CD4-positive, CD25-positive, alpha-beta regulatory T cell (primary cell): ENCODE data around the gene CEP85. TPM values are rescaled to one million over a fixed set of nuclear protein-coding genes. Genes with fewer than 3 reads are reported as not detected.

Experiments
- ATAC-seq, 2 donors: fragments of 150-1000 bp; cut with Tn5 transposase; one replicate each; pipeline ENCODE4 v1.10.0; 2021; ENCODE audit warnings: low read depth in 2 of 2, moderate number of reproducible peaks in 2 of 2, moderate library complexity in 1 of 2
- DNase-seq, 3 donors: peaks; one replicate each; pipeline versions ENCODE4 v3.0.0 to v3.0.0-alpha.2; 2012 to 2022; ENCODE audit warnings: mixed read lengths in 1 of 3
- H3K27ac ChIP-seq: one replicate; pipeline ENCODE4 v1.7.0; 2013; ENCODE audit warnings: mild to moderate bottlenecking, low read length; ENCODE audit not compliant: insufficient read depth, poor library complexity, severe bottlenecking
- H3K27me3 ChIP-seq: one replicate; pipeline ENCODE4 v1.7.0; 2013; ENCODE audit warnings: low read length; ENCODE audit not compliant: control insufficient read depth, insufficient read depth
- H3K36me3 ChIP-seq: one replicate; pipeline ENCODE4 v1.7.0; 2013; ENCODE audit warnings: mild to moderate bottlenecking, low read length, moderate library complexity; ENCODE audit not compliant: control insufficient read depth, insufficient read depth
- H3K4me1 ChIP-seq: 2 replicates; pipeline ENCODE4 v1.7.0; 2013; ENCODE audit warnings: mild to moderate bottlenecking, low read length; ENCODE audit not compliant: insufficient read depth, control insufficient read depth, poor library complexity, severe bottlenecking
- H3K4me3 ChIP-seq: one replicate; pipeline ENCODE4 v1.7.0; 2013; ENCODE audit warnings: low read depth, mild to moderate bottlenecking, low read length, moderate library complexity
- H3K9me3 ChIP-seq, 2 experiments: 1 replicate in 1 of 2; 2 replicates in 1 of 2; pipeline ENCODE4 v1.7.0; 2013; ENCODE audit warnings: low read length in 2 of 2, mild to moderate bottlenecking in 1 of 2, moderate library complexity in 1 of 2; ENCODE audit not compliant: control insufficient read depth in 2 of 2
- H3K27ac Mint-ChIP-seq, 3 donors: one replicate each; pipeline ENCODE4 v1.8.0; 2020 to 2022; ENCODE audit warnings: mild to moderate bottlenecking in 3 of 3, mixed read lengths in 3 of 3, moderate library complexity in 2 of 3
- H3K27me3 Mint-ChIP-seq: one replicate; pipeline ENCODE4 v1.8.0; 2022; ENCODE audit warnings: mild to moderate bottlenecking, mixed read lengths
- H3K36me3 Mint-ChIP-seq: one replicate; pipeline ENCODE4 v1.8.0; 2020; ENCODE audit warnings: mixed read lengths
- H3K4me1 Mint-ChIP-seq, 4 donors: one replicate each; pipeline ENCODE4 v1.8.0; 2020 to 2022; ENCODE audit warnings: mixed read lengths in 4 of 4, mild to moderate bottlenecking in 1 of 4
- H3K4me3 Mint-ChIP-seq, 4 donors: one replicate each; pipeline ENCODE4 v1.8.0; 2020 to 2022; ENCODE audit warnings: mild to moderate bottlenecking in 4 of 4, mixed read lengths in 4 of 4, moderate library complexity in 3 of 4
- H3K9me3 Mint-ChIP-seq, 7 donors: one replicate each; pipeline ENCODE4 v1.8.0; 2020 to 2022; ENCODE audit warnings: mixed read lengths in 7 of 7, mild to moderate bottlenecking in 3 of 7, moderate library complexity in 2 of 7
- polyA plus RNA-seq, 4 donors: library from polyadenylated mRNA; unstranded; fragments of 300-500 nt; fragmentation: Illumina TruSeq; gene quantifications; one replicate each; pipeline ENCODE4 v1.2.3, GENCODE V29; 2021
- total RNA-seq: library from RNA; stranded (reverse); gene quantifications from one replicate; pipeline ENCODE4 v1.2.3, GENCODE V29; 2022

The CEP85 gene
- total and polyA plus RNA-seq, 5 donors from 2014 or later: 6.5 to 18.0 (median 8.6) TPM

DNA sequence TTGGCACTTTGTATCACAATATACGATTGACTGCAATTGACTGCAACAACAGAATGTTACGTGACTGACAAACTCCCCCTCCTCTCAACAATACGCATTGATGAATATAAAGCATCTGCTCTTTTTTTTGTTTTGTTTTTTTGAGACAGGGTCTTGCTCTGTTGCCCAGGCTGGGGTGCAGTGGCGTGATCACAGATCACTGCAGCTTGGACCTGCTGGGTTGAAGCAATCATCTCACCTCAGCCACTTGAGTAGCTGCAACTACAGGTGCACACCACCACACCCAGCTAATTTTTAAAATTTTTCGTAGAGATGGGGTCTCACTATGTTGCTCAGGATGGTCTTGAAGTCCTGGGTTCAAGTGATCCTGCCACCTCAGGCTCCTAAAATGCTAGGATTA lies 21.3 kb upstream of the CEP85 start:
- peaks cover 10% of the 10 kb centered on the region for H3K27me3 Mint-ChIP-seq
- no peaks in the 10 kb centered on the region for H3K4me1 ChIP-seq
- no peaks in the 10 kb centered on the region for H3K36me3 Mint-ChIP-seq
- DNase-seq (no peak), ATAC-seq (no peak)
- no peak overlapping the region for H3K27ac ChIP-seq
- no peak overlapping the region for H3K4me3 ChIP-seq
- H3K9me3 ChIP-seq: no peaks in the 10 kb centered on the region
- H3K27me3 ChIP-seq: no peaks in the 10 kb centered on the region
- H3K4me3 Mint-ChIP-seq: no peak overlapping the region
- H3K9me3 Mint-ChIP-seq: no peaks in the 10 kb centered on the region
- no peaks in the 10 kb centered on the region for H3K36me3 ChIP-seq
- no peaks in the 10 kb centered on the region for H3K4me1 Mint-ChIP-seq
- H3K27ac Mint-ChIP-seq: peak overlapping the region in 1 of 3 donors; percentile 43

DNA sequence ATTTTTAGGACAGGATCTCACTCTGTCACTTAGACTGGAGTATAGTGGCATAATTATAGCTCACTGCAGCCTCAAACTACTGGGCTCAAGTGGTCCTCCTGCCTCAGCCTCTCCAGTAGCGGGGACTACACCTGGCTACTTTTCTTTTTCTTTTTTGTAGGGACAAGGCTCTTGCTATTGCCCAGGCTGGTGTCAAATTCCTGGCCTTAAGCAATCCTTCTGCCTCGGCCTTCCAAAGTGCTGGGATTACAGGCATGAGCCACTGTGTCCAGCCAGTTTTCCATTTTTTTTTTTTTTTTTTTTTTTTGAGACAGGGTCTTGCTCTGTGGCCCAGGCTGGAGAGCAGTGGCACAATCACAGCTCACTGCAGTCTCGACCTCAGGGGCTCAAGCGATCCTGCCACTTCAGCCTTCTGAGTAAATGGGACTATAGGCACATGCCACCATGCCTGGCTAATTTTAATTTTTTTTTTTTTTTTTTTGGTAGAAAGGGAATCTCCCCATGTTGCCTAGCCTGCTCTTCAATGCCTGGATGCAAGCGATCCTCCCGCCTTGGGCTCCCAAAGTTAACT lies 20.6 kb upstream of the CEP85 start:
- DNase-seq (no peak), ATAC-seq (no peak)
- Mint-ChIP-seq H3K27ac (no peak overlapping the region), H3K27me3 (peaks cover 10% of the 10 kb centered on the region), H3K4me1 (no peaks in the 10 kb centered on the region), H3K36me3 (no peaks in the 10 kb centered on the region), H3K9me3 (no peaks in the 10 kb centered on the region), H3K4me3 (no peak overlapping the region)
- no peak overlapping the region for H3K27ac ChIP-seq
- H3K27me3 ChIP-seq: no peaks in the 10 kb centered on the region
- H3K4me3 ChIP-seq: no peak overlapping the region
- no peaks in the 10 kb centered on the region for H3K36me3 ChIP-seq
- no peaks in the 10 kb centered on the region for H3K9me3 ChIP-seq
- H3K4me1 ChIP-seq: no peaks in the 10 kb centered on the region

DNA sequence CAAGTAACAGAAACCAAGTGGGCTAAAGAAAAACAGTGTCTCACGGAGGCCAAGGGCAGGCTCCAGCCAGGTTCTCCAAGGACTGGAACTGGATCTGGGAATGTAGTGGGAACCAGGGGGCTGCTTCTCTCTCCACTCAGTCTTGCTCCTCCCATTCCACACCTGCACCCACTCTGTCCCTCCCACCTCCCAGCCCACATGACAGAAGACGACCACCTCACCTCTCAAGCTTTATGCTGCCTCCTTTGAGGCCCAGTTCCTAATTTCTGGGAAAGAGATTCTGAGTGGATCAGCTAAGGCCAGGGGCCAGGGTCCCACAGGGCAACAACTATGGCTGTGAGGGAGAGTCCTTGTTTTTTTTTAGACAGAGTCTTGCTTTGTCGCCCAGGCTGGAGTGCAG lies 18.8 kb upstream of the CEP85 start:
- H3K27ac ChIP-seq: no peak overlapping the region
- ATAC-seq: no peak
- H3K27me3 ChIP-seq: no peaks in the 10 kb centered on the region
- H3K9me3 ChIP-seq: no peaks in the 10 kb centered on the region
- no peaks in the 10 kb centered on the region for H3K4me1 ChIP-seq
- H3K4me3 Mint-ChIP-seq: no peak overlapping the region
- H3K27ac Mint-ChIP-seq: peak overlapping the region in 1 of 3 donors; percentile 41
- no peaks in the 10 kb centered on the region for H3K9me3 Mint-ChIP-seq
- no peaks in the 10 kb centered on the region for H3K4me1 Mint-ChIP-seq
- no peaks in the 10 kb centered on the region for H3K36me3 ChIP-seq
- no peak for DNase-seq
- H3K4me3 ChIP-seq: no peak overlapping the region
- H3K36me3 Mint-ChIP-seq: no peaks in the 10 kb centered on the region
- H3K27me3 Mint-ChIP-seq: peaks cover 14% of the 10 kb centered on the region

DNA sequence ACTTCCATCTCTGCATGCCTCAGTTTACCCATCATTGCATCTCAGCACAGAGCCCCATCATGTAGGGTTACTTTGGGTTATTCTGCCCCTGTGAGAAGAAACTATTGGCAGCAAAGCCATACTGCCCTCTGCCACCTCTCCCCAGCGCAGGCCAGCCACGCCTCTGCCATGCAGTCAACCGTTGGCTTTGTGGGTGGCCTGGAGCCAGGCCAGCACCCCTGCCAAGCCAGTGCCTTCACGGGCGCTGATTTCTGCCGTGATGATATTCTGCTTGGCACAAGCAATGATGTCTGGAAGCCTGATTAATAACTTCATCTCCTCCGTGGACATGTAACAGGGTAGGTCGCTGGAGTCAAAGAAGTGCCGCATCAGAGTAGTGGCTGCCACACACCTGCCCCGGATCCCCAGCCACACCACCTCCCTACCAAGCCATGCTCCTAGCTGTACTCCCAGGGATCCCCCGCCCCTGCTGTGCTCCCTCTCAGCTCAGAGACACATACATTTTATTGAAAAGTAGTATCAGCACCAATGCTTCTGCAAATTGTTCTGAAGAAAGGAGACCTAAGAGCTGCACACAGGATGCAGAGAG lies 15.0 kb upstream of the CEP85 start:
- no peak overlapping the region for H3K27ac ChIP-seq
- H3K4me1 ChIP-seq: no peaks in the 10 kb centered on the region
- Mint-ChIP-seq H3K9me3 (no peaks in the 10 kb centered on the region), H3K4me3 (no peak overlapping the region), H3K27me3 (peaks cover 14% of the 10 kb centered on the region), H3K4me1 (no peaks in the 10 kb centered on the region), H3K36me3 (no peaks in the 10 kb centered on the region), H3K27ac (no peak overlapping the region)
- no peaks in the 10 kb centered on the region for H3K9me3 ChIP-seq
- H3K4me3 ChIP-seq: no peak overlapping the region
- ATAC-seq (no peak), DNase-seq (no peak)
- H3K36me3 ChIP-seq: no peaks in the 10 kb centered on the region
- H3K27me3 ChIP-seq: peaks cover 3% of the 10 kb centered on the region

DNA sequence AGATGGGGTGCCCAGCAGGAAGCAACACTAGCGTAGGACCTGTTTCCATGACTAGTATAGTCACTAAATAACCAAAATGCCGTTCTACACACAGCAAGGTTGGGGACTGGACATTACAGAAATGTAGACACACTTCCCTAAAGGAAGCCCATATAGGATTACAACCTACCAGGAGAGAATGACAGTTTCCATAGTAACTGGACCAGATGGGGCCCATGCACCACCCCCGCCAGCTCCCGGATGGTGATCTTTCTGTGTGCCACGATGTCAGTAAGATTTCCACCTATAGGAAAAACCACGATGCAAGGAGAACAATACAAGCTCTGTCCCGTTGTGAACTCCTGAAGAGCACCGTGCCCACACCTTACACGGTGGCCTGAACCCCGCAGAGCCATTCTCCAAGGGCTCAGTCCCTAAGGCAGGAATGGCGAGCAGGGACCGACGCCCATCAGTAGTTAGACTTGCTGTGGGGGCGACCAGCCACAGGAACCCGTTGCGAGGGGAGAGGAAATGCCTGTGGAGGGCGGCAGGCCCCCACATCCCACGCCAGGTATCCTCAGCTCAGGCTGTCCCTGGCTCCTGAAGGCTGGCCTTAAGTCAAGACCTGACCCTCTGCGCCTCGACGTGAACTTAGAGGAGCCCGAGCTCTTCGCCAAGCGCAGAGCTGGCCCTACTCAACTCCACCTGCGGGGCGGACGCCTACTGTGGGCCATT lies 13.6 kb upstream of the CEP85 start:
- Mint-ChIP-seq H3K27me3 (peaks cover 13% of the 10 kb centered on the region), H3K27ac (peak overlapping the region in 1 of 3 donors; percentile 20), H3K9me3 (no peaks in the 10 kb centered on the region), H3K4me3 (no peak overlapping the region), H3K4me1 (peaks cover 0 to under 1% (median 0%) of the 10 kb centered on the region in 4 donors), H3K36me3 (no peaks in the 10 kb centered on the region)
- Histone ChIP-seq H3K27ac (no peak overlapping the region), H3K27me3 (peaks cover 3% of the 10 kb centered on the region), H3K36me3 (no peaks in the 10 kb centered on the region), H3K9me3 (no peaks in the 10 kb centered on the region), H3K4me1 (peaks cover 7% of the 10 kb centered on the region), H3K4me3 (no peak overlapping the region)
- ATAC-seq: no peak
- DNase-seq: no peak

DNA sequence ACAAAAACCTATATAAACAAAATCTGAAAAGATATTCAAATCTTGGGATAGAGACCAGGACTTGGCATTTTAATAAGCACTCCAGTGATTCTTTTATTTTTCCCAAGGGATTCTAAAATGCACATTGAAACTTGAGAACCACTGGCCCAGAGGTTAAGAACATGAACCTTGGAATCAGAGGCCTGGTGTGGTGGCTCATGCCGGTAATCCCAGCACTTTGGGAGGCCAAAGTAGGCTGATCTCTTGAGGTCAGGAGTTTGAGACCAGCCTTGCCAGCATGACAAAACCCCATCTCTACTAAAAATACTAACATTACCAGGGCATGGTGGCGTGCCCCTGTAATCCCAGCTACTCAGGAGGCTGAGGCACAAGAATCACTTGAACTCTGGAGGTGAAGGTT lies 12.9 kb upstream of the CEP85 start:
- Mint-ChIP-seq H3K4me1 (peaks cover 0 to 7% (median 4%) of the 10 kb centered on the region in 4 donors), H3K9me3 (no peaks in the 10 kb centered on the region), H3K27me3 (peaks cover 11% of the 10 kb centered on the region), H3K27ac (no peak overlapping the region), H3K36me3 (no peaks in the 10 kb centered on the region), H3K4me3 (no peak overlapping the region)
- ATAC-seq: no peak
- Histone ChIP-seq H3K9me3 (no peaks in the 10 kb centered on the region), H3K27me3 (peaks cover 3% of the 10 kb centered on the region), H3K4me3 (no peak overlapping the region), H3K4me1 (peaks cover 13% of the 10 kb centered on the region), H3K36me3 (no peaks in the 10 kb centered on the region), H3K27ac (no peak overlapping the region)
- DNase-seq: no peak

DNA sequence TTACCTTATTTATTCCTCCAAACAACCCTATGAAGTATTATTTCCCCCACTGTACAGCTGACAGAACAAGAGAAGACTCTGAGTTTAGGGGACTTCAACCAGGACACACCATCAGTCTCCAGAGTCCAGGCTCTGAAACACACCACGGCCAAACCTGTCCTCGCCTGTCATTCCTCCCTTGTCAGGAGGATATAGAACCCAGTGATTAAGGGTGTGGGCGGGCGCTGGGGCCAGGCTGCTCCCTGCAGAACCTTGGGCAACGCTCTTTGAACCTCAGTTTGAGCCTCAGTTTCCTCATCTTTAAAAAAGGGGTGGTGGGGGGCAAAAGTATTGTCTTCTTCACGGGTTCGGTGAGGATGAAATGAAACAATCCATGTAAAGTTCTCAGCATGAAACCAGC lies 9.4 kb upstream of the CEP85 start:
- no peaks in the 10 kb centered on the region for H3K9me3 ChIP-seq
- DNase-seq (no peak), ATAC-seq (no peak)
- no peaks in the 10 kb centered on the region for H3K36me3 ChIP-seq
- Mint-ChIP-seq H3K27ac (no peak overlapping the region), H3K4me1 (peaks cover 0 to 10% (median 4%) of the 10 kb centered on the region in 4 donors), H3K4me3 (peak overlapping the region in 2 of 4 donors; percentile 16 to 70), H3K36me3 (no peaks in the 10 kb centered on the region), H3K27me3 (peaks cover 17% of the 10 kb centered on the region), H3K9me3 (no peaks in the 10 kb centered on the region)
- H3K27ac ChIP-seq: no peak overlapping the region
- peaks cover 6% of the 10 kb centered on the region for H3K27me3 ChIP-seq
- no peak overlapping the region for H3K4me3 ChIP-seq
- peaks cover 13% of the 10 kb centered on the region for H3K4me1 ChIP-seq
